ENCODE measurements around the gene SPAG4.

GRCh38 chr20:35657271-35657670, 41.6 kb downstream of the SPAG4 start:
- TF ChIP-seq CTCF (IDR thresholded peaks at IDR 0.05 in 8 of 11, conservative IDR thresholded peaks at IDR 0.05 in 3 of 11) = no peak
- TF ChIP-seq POLR2A (IDR thresholded peaks at IDR 0.05) = no peak
